Panc1 (cell line): Measurements from ENCODE around the gene KHDRBS1.

Experiments
- CTCF ChIP-seq: fragments of 450-650 bp; IDR thresholded peaks from 2 replicates; pipeline ENCODE4 v1.5.1; 2017; ENCODE audit warnings: mild to moderate bottlenecking
- POLR2AphosphoS5 ChIP-seq: IDR thresholded peaks from 2 replicates; pipeline ENCODE4 v1.6.1; 2012; ENCODE audit warnings: mild to moderate bottlenecking, low read depth, low read length, moderate library complexity
- REST ChIP-seq, 2 experiments: IDR thresholded peaks; 2 replicates each; pipeline ENCODE4 v1.6.1; 2011 to 2012; ENCODE audit warnings: low read depth in 2 of 2, control low read depth in 1 of 2, low read length in 1 of 2, mild to moderate bottlenecking in 1 of 2, moderate library complexity in 1 of 2; ENCODE audit not compliant: insufficient read depth in 1 of 2
- SIN3A ChIP-seq: IDR thresholded peaks from 2 replicates; pipeline ENCODE4 v1.6.1; 2012; ENCODE audit warnings: low read depth, mild to moderate bottlenecking, low read length, moderate library complexity, borderline replicate concordance; ENCODE audit not compliant: insufficient read depth
- TCF7L2 ChIP-seq: IDR thresholded peaks from 2 replicates; pipeline ENCODE4 v1.6.1; 2011; ENCODE audit warnings: mild to moderate bottlenecking, low read depth, low read length, inconsistent platforms

- no peak for TF ChIP-seq CTCF
- no peak for TF ChIP-seq POLR2AphosphoS5
- TF ChIP-seq SIN3A, result no peak
- TF ChIP-seq TCF7L2, result no peak
- TF ChIP-seq REST (IDR thresholded peaks at IDR 0.05; ENCODE audit: insufficient read depth in 1 of 2, low read depth in 2 of 2, low read length in 1 of 2), result no peak
Observed at GRCh38 chr1:32073299-32074229, 59.9 kb downstream of the KHDRBS1 start.
